ENCODE measurements around the gene RASGRP4.

- TF ChIP-seq EZH2 (IDR thresholded peaks at IDR 0.05; ENCODE audit: insufficient read depth, poor library complexity, severe bottlenecking) = no peak
- TF ChIP-seq EZH2phosphoT487 (IDR thresholded peaks at IDR 0.05; ENCODE audit: insufficient read depth, low read depth) = no peak
Measured at GRCh38 chr19:38402623-38402966, 23.4 kb downstream of the RASGRP4 start.

Measured in GM23248 (cell line).